GM21526 (cell line): ENCODE data around the gene LIPJ.

Experiments used
- ATAC-seq: cut with Tn5 transposase; IDR thresholded peaks from one replicate; pipeline ENCODE4 v1.9.1; 2021; ENCODE audit warnings: moderate library complexity; ENCODE audit not compliant: unreplicated experiment, low FRiP score

LIPJ gene

DNA sequence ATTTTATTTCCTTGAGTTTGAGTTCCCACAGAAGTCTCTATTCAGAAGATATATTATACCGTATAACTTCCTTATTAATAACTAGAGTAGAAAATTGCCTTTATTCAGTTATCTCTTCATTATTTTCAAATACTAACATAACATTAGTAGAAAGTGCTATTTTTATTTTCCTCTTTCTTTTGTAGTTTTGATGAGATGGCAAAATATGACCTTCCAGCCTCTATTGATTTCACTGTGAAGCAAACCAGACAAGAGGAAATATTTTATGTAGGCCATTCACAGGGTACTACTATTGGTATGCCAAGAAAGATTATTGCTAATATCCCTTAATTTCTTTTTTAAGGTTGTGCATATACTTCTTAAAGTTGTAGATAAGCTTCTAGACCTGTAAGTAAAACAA is 7.9 kb downstream of the LIPJ start:
- no peak for ATAC-seq

- ATAC-seq: peak; percentile 85
These were observed 11.5 kb downstream of the LIPJ start for GRCh38 chr10:88598055-88598454.

DNA sequence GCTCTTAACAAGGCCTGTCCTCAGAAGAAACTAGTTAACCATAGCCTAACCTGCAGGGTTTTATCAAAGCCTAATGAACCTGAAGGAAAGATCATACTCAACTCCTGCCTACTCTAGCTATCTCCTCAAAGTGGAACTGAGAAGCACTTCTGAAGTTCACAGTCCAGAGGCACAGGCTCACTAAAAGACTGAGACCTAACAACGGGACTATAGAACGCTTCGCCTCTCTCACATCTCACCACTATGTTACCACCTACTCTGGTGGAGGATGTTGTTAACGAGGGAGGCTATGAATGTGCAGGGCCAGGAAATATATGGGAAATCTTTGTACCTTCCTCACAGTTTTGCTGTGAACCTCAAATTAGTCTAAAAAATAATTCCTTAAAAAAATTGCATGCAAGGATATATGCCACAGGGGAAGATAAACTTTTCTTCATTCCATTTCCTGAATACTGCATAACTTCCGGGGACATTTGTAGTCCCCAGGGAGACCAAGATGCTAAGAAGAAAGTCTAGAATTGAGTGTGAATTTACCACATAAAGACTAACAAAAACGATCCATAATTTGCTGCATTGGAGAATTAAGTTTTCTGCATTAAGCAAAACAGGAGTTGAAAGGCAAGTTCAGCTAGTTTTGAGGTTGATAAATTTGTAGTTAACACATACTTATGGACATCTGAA is 21.6 kb downstream of the LIPJ start:
- ATAC-seq: no peak

DNA sequence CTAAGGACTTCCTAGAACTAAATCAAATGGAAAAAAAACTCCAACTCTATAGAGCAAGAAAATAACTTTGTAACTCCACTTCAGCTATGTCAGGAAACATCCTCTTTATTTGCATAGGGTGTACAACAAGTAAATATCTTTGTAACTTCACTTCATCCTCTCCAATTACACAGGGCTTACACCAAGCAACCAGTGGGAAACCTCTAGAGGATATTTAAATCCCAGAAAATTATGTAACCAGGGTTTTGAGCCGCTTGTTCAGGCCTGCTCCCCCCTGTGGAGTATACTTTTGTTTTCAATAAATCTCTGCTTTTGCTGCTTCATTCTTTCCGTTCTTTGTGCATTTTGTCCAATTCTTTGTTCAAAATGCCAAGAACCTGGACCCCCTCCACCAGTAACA is 22.2 kb downstream of the LIPJ start:
- no peak for ATAC-seq

- ATAC-seq: no peak
These were observed 29.9 kb downstream of the LIPJ start for GRCh38 chr10:88616250-88616977.

DNA sequence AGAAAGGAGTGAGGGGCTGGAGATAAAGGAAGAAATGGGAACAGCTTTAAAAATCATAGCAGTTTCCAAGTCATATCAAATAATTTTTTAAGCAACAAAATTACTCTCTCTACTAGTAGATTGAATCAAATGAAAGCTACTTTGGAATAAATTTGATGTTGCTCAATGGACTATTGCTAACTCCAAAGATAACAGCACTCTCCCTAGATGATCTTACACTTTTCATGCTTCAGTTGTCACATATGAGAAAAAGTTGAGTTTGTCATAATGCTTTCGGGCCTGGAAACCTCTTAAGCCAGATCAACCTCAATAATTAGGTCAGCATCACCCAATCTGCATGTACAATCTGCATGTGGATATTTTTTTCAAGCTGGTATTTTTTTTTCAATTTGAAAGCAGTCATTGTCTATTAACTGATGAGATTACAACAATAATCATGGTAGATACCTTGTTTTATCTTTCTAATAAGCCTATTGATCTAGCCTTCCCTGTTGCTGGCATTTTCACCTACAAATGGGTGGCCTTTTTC is 31.3 kb downstream of the LIPJ start:
- no peak for ATAC-seq

DNA sequence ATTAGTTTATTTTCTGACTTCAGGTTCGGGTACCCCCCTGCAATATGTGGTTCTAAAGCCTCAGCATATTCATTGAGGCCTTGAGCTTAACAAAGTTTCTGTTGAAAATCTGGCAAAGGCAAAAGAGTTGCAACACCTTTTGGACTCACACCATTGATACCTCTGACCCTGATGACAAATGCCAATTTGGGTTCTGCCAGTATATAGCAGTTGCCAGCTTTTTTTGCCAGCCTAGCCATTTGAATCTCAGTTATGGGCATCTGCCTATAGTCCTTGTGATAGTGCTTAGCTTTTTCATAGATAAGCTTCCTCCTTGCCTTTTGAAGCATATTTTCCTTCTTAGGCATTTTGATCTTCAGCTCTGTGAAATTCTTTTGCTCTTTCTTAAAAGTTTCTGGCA is 31.9 kb downstream of the LIPJ start:
- no peak for ATAC-seq

DNA sequence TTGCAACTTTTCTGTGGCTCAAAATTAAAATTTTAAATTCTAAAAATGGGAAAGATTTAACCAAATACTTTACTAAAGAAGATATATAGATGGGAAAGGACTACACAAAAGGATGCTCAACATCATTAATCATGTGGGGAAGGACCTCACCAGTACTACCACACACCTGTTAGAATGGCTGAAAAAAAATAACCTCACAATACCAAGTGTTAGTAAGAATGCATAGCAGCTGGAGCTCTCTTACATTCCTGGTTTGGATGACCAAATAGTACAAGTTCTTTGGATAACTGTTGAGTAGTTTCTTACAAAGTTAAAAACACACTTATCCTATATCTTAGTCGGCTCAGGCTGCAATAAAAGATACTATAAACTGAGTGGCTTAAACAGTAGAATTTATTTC is 33.9 kb downstream of the LIPJ start:
- ATAC-seq: no peak

DNA sequence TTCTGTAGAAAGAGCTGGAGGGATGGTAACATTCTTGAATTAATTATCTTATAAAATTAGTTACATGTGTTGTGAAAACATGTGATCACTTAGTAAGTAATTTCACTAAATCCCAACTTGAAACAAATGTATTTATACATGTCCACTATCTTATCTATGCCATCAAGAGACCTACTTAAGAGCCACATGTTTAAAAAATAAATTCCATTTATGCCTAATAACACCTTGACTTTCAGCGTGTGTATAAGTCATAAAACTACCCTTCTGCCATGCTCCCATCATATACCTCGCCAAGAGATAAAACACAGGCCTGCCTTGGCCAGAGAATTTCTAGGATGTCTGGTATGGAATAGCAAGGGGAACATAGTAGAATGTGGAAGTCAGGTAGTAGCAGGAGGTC is 37.3 kb downstream of the LIPJ start:
- no peak for ATAC-seq

DNA sequence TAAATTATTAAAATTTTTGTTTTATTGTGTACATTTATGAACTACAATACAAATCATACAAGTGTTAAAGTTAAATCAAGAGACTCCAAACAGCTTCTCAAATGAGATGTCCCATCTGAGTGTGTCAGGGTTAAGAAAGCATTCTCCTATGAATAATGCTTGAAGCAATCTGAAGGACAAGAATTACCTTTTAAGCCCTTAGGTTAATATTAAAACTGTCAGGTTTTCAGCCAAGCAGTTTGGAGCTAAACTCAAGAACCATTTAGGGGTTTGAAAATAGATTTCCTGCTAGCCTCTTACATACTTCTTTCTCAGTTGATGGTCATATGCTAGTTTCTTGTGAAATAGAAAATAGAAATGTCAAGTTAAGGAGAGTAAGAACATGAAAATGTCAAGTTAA is 38.3 kb downstream of the LIPJ start:
- ATAC-seq: no peak

DNA sequence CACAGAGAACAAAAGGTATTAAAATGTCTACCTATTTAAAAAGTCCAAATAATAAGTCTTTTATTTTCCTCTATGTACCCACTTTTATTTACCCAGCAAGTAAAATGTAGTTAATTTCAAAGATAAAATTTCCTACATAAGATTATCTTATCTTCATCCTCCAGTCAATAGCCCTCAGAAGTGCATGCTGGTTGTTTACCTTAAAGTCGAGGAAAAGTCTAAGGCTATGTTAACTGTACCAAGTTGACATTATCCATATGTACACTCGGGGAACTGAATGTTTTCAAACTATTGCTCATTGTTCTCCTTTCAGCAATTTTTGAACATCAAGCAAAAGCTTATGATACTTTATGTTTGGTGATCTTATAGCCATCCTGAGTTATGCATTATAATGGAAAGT is 53.6 kb downstream of the LIPJ start:
- no peak for ATAC-seq

DNA sequence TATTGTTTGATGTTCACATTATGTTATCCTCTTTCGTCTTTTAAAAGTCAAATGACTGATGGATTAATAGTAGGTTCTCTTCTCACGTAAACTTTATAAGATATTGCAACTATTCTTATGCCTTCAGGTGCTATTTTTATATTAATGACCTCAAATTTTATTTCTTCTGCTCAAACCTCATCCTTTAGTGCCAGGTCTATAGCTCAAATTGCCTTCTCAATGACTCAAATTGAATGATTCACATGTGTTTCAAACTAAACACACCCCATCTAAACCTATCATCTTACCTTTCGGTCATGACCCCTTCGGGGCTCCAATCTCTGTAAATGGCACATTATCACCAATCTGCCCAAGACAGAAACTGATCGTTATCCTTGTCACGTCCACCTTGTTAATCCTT is 55.6 kb downstream of the LIPJ start:
- ATAC-seq: no peak

- no peak for ATAC-seq
These were observed 56.4 kb downstream of the LIPJ start for GRCh38 chr10:88642963-88643362.

DNA sequence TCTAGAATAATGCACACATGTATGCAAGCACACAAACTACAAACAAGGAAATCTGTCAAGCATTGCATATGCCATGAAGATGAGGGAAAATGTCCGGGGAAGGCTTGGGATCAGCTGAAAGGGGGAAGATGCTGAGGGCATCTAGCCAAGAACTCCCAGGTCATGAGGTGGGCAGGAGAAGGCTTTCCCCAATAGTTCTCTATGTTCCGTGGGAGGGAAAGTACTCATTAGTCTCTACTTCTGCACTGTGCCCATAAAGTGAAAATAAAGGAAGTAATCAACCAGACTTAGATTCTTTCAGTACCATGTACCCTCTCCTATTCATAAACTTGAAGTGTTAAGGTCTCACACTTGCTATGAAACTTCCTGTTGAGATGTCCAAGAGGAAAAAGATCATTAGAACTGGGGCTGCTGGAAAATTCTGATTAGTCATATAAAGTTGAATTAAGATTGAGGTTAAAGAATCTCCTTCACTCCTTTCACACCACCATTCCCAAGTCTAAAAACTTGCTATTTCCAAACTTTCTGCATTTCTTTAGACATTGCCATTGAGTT is 60.6 kb downstream of the LIPJ start:
- no peak for ATAC-seq

DNA sequence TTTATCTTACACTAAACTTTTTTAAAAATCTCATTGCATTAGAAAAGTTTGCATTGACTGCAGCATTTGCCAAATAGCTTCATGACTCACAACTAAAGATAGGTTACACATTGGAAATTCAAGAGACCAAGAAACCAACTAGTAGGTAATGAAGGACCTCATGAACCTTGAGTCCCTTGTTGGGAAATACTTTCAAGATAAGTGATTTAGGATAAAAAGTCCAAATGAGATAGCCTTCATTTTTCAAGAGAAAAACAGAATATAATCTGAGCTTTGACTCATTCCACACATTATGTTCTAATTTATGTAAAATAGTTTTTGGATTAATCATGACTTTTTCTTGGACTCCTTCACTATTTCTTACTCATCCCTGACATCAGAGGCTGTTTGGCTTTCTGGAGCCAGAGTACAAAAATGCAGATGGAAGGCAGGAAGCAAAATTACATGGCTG is 64.6 kb downstream of the LIPJ start:
- ATAC-seq: no peak

- no peak for ATAC-seq
These were observed 66.1 kb downstream of the LIPJ start for GRCh38 chr10:88652616-88653015.
